Fibroblast of villous mesenchyme (primary cell): ENCODE data around the gene APC2. TPM values are rescaled to one million over a fixed set of nuclear protein-coding genes. Genes with fewer than 3 reads are reported as not detected.

ENCODE experiments used
- DNase-seq: peaks from one replicate; pipeline ENCODE4 v3.0.0-alpha.2; 2010; ENCODE audit warnings: low read depth
- H3K4me3 ChIP-seq: 2 replicates; pipeline ENCODE4 v1.5.1; 2011; ENCODE audit warnings: low read depth, mild to moderate bottlenecking, low read length
- total RNA-seq: library from RNA; depleted of rRNA; stranded (reverse); fragments of >200 nt; gene quantifications from 2 replicates; pipeline ENCODE4 v1.2.3, GENCODE V29; 2012
- TF ChIP-seq, protein P1 (sequence below): IDR thresholded peaks from 2 replicates; pipeline ENCODE4 v1.5.1; 2012; ENCODE audit warnings: low read depth, mild to moderate bottlenecking, low read length; ENCODE audit not compliant: insufficient read depth

The APC2 gene
- total RNA-seq, 1 donor, result 0.43 TPM

DNA sequence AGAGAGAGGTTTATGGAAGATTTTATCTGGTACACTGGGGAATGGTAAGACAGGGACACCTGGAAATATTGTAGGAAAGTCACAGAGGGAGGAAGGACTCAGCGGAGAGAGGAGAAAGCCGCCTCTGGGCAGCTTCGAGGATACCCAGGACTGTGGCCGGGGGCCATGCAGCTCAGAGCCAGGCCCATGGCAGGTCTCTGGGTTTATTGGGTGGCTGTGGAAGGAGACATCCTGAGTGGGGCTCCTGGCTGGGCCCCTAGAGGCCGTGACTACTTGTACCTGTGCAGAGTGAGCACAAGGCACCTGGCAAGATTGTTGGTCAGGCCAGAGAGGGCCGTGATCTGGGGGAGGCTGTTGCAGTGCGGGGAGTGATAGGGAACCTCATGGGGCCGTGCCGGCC, 39.1 kb upstream of the APC2 start:
- H3K4me3 ChIP-seq, result peak overlapping the region; percentile 12
- TF ChIP-seq, protein P1, sequence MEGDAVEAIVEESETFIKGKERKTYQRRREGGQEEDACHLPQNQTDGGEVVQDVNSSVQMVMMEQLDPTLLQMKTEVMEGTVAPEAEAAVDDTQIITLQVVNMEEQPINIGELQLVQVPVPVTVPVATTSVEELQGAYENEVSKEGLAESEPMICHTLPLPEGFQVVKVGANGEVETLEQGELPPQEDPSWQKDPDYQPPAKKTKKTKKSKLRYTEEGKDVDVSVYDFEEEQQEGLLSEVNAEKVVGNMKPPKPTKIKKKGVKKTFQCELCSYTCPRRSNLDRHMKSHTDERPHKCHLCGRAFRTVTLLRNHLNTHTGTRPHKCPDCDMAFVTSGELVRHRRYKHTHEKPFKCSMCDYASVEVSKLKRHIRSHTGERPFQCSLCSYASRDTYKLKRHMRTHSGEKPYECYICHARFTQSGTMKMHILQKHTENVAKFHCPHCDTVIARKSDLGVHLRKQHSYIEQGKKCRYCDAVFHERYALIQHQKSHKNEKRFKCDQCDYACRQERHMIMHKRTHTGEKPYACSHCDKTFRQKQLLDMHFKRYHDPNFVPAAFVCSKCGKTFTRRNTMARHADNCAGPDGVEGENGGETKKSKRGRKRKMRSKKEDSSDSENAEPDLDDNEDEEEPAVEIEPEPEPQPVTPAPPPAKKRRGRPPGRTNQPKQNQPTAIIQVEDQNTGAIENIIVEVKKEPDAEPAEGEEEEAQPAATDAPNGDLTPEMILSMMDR, result no peak
- no peak for DNase-seq

DNA sequence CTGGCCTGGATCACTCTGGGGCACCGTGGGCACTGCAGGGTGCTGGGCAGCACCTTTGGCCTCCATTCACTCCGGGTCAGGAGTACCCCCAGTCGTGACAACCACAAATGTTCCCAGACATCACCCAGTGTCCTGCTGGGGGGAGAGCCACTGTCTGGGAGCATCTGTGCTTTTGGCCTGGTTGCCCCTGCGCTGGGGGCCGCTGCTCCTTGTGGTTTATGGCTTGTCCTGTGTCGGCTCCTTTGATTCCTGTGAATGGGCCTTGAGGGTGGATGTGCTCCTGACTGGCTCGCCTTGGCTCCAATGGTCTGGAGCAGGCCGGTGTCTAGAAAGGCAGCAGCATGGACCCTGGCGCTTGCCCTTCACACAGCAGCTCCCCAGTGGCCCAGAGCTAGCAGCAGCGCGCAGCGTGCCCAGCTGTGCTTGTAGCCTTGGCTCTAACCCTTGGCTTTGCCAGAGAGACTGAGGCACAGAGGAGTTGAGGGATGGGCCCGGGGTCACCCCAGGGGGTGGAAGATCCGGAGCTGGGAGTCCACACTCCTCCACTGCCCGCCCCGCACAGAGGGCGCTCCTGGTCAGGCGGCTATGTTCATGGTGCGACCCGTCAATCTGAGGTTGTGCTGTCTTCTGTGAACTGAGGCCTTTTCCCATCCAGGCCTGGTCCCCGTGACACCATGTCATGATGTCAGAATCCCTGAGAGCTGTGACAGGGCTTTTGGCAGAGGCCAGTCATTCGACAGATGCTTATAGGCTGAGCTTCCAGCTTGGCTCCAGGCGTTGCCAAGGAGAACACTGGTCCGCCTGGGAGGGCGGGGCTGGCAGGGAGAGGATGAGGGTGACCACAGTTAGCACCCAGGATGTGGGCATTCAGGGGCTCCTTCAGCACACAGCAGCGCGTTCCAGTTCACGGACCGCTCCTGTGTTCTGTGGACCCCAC, 38.4 kb upstream of the APC2 start:
- no peak overlapping the region for H3K4me3 ChIP-seq
- DNase-seq, result peak; percentile 40
- TF ChIP-seq, protein P1, result no peak

DNA sequence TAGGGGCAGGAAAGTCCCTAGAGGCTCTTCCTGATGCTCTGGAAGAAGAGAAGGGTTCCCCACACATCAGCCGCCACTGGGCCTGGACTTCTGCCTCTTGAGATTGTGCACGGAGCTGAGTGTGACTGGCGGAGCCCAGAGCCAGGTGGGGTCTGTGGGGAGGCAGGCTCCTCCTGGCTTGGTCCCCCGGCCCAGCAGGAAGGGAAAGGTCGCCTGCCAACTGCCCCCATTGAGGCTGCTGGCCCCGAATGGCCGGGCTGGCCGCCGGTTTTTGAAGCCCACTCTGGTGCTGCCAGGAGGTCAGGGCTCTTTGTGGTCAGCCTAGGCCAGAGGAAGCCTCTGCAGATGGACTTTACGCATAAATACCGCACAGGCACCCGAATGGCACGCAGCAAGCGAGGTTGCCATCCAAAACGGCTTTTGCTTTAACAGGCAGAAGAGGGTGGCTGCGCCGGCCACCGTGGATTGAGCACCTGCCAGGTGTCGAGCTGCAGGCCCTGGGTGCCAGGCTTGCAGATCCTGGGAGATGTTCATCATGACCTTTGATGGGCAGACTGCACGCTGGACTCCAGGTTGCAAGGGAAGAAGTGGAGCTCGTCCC, 37.5 kb upstream of the APC2 start:
- TF ChIP-seq, protein P1, result no peak
- no peak overlapping the region for H3K4me3 ChIP-seq
- DNase-seq, result no peak

DNA sequence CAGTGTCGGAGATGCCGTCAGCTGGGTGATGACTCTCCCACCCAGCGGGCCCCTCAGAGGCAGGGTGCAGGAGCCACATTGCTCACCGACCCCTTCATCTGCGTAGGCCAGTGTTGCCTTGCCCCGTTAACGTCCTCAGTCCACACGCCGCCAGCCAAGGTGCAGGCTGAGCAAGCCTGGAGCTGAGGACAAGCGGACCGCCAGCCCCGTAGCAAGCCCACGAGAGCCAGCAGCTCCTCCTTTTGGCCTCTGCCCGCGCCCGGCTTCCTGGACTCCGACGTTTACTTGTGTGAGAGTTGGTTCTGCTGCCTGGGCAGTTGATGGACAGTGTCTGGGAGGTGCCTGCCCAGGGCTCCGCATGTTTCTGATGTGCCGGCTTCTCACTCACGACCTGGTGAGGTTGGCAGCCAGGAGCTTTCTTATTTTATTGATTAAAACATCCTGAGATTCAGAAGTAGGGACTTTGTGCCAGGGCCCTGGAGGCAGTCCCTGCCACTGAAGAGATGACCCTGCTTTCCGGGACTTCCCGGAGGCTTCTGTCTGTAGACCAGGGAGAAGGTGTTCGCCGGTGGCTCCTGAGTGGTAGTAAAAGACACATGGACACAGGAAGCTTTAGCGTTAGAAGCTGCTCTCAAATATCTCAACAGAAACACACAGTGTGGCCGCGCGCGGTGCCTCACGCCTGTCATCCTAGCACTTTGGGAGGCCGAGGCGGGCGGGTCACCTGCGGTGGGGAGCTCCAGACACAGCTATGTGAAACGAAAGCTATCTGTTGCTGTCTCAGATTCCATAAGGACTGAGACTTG, 36.7 kb upstream of the APC2 start:
- H3K4me3 ChIP-seq, result no peak overlapping the region
- DNase-seq, result no peak
- TF ChIP-seq, protein P1, result no peak

DNA sequence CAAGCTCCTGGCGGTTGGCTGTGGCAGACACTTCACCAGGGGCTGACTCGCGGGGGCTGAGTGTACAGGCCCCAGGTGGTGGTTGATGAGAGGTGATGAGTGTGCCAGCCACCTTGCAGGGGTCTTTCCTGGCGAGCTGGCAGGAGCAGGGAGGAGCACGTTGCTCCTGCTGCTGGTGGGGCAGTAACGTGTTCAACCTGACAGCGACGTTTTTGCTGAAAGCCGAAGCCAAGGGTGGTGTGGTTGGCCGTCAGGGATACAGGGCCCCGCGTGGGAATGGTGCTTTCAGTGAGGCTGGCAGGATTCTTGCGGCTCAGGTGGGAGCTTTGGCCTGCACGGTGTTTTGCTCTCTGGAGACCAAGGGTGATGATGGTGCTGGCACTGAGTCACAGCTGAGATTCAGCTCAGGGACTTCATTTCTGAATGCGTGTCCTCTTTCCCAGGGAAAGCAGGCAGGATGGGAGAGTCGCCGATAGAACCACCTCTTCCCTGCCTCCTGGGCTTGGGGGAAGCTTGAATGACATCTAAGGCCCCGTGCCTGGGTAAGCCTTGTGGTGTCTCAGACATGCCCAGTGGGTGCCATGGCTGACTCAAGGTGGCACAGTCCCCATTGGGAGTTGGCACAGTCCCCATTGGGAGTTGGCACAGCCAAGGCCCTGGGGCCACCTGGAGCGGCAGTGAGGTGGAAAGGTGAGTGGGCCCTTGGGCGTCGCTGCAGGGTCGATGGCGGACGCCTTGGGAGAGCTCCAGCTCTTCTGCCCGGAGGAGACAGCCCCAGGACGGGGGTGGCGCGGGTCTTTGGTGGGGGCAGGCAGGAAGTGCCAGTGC, 33.7 kb upstream of the APC2 start:
- TF ChIP-seq, protein P1, result no peak
- peak overlapping the region; percentile 29 for H3K4me3 ChIP-seq

DNA sequence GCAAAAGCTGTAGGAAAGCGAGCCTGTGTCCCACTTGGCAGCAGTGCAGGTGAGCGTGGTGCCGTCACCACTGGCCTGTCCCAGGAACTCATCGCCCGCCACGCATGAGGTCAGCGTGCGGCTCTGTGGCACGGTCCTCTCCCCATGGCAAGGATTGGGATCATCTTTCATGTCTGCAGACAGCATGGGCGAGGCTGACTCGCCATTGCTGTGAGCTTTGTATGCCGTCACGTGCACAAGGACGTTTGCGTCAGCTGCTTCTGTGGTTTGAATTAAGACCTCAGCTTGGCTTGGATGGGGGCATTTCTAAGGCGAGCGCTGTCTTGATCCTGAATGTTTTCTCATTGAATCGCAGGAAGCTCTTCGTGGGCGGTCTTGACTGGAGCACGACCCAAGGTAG, 32.8 kb upstream of the APC2 start:
- no peak overlapping the region for H3K4me3 ChIP-seq
- peak; percentile 56 for DNase-seq
- TF ChIP-seq, protein P1, result no peak

More for the DNA sequence above, 33.7 kb upstream of the APC2 start:
- peak; percentile 48 for DNase-seq
